Activated CD4-positive, alpha-beta T cell treated with anti-CD3 and anti-CD28 coated beads for 36 hours (primary cell): ENCODE measurements around the gene TGFBR1. TPM values are rescaled to one million over a fixed set of nuclear protein-coding genes. Genes with fewer than 3 reads are reported as not detected.

Source experiments
- total RNA-seq, 2 experiments: library from RNA; stranded (reverse); gene quantifications; one replicate each; pipeline ENCODE4 v1.2.3, GENCODE V29; 2021

The TGFBR1 gene
- total RNA-seq, 2 experiments from 2014 or later: 18.6 to 19.3 TPM

Other genes starting within 250 kb of the TGFBR1 start
- not detected for gene COL15A1, start 161.2 kb upstream of the TGFBR1 start, total RNA-seq
- gene ALG2, start 116.8 kb downstream of the TGFBR1 start, total RNA-seq: 10 to 100 TPM; 22.8 to 31.1 TPM
- 100 to 1,000 TPM in 1 of 2 experiments, 10 to 100 TPM in 1; 81.0 to 139 TPM for gene SEC61B, start 117.2 kb downstream of the TGFBR1 start, total RNA-seq